Calu3 (cell line): Measurements from ENCODE around the gene FGR. TPM values are rescaled to one million over a fixed set of nuclear protein-coding genes. Genes with fewer than 3 reads are reported as not detected.

ENCODE experiments used
- BruUV-seq: library from RNA; stranded (reverse); fragments of 400-500 nt; replicated peaks from 2 replicates; lab custom pipeline; 2021; lab: Mats Ljungman, UMichigan
- CTCF ChIA-PET: fragments of 300-600 bp; sonication (Branson Sonifier 250); formaldehyde crosslinking; loops from one replicate; lab custom pipeline; 2022; ENCODE audit warnings: antibody characterized with exemption; lab: Charles Lee
- DNase-seq: peaks from one replicate; pipeline ENCODE4 v3.0.0; 2022
- H3K27ac Mint-ChIP-seq: one replicate; pipeline ENCODE4 v1.8.0; 2022; ENCODE audit warnings: mixed read lengths; ENCODE audit not compliant: unreplicated experiment
- H3K27me3 Mint-ChIP-seq: one replicate; pipeline ENCODE4 v1.8.0; 2022; ENCODE audit warnings: mixed read lengths; ENCODE audit not compliant: unreplicated experiment
- H3K36me3 Mint-ChIP-seq: one replicate; pipeline ENCODE4 v1.8.0; 2022; ENCODE audit warnings: mild to moderate bottlenecking, moderate library complexity, mixed read lengths; ENCODE audit not compliant: insufficient read depth, unreplicated experiment
- H3K4me1 Mint-ChIP-seq: one replicate; pipeline ENCODE4 v1.8.0; 2022; ENCODE audit warnings: mild to moderate bottlenecking, low read depth, mixed read lengths; ENCODE audit not compliant: unreplicated experiment
- H3K4me3 Mint-ChIP-seq: one replicate; pipeline ENCODE4 v1.8.0; 2022; ENCODE audit warnings: mild to moderate bottlenecking, low read depth, moderate library complexity, mixed read lengths; ENCODE audit not compliant: unreplicated experiment
- H3K9me3 Mint-ChIP-seq: one replicate; pipeline ENCODE4 v1.8.0; 2022; ENCODE audit warnings: low read depth, mixed read lengths; ENCODE audit not compliant: unreplicated experiment
- CTCF ChIP-seq: fragments of 200-600 bp; IDR thresholded peaks from one replicate; pipeline ENCODE4 v1.8.0; 2022; ENCODE audit warnings: antibody characterized with exemption; ENCODE audit not compliant: unreplicated experiment
- intact Hi-C: fragments of 100-400 bp; cut with micrococcal nuclease; formaldehyde crosslinking; loops from one replicate; pipeline ENCODE4 v1.10.0; 2022; ENCODE audit not compliant: unreplicated experiment
- total RNA-seq: library from RNA; stranded (reverse); gene quantifications from 2 replicates; pipeline ENCODE4 v1.2.3, GENCODE V29; 2022

FGR gene
- total RNA-seq, 1 experiment from 2014 or later, result not detected

GRCh38 chr1:27570356-27570755 lies 64.6 kb downstream of the FGR start:
- Mint-ChIP-seq H3K4me3 (no peak overlapping the region), H3K36me3 (peaks cover 16% of the 10 kb centered on the region), H3K27me3 (no peaks in the 10 kb centered on the region), H3K4me1 (peaks cover 86% of the 10 kb centered on the region), H3K9me3 (no peaks in the 10 kb centered on the region), H3K27ac (no peak overlapping the region)
- intact Hi-C loops, result no loop called here
- BruUV-seq, result no TSS peak
- TF ChIP-seq CTCF, result no peak
- no peak for DNase-seq
- CTCF ChIA-PET, result interaction anchor here (1.1 to 3.8 kb wide), 2 partner anchors 13 to 31 kb away, joined by 3 to 12 read pairs; no protein-coding TSS in a partner anchor

GRCh38 chr1:27569506-27570291 lies 65.3 kb downstream of the FGR start:
- BruUV-seq, result no TSS peak
- H3K4me3 Mint-ChIP-seq, result peak overlapping the region; percentile 59

GRCh38 chr1:27569088-27569460 lies 65.9 kb downstream of the FGR start:
- peak overlapping the region; percentile 59 for H3K4me3 Mint-ChIP-seq
- intact Hi-C loops, result no loop called here
- no TSS peak for BruUV-seq
- peaks cover 12% of the 10 kb centered on the region for H3K36me3 Mint-ChIP-seq
- no peak for TF ChIP-seq CTCF
- no peaks in the 10 kb centered on the region for H3K27me3 Mint-ChIP-seq
- H3K27ac Mint-ChIP-seq, result peak overlapping the region; percentile 69
- H3K4me1 Mint-ChIP-seq, result peaks cover 81% of the 10 kb centered on the region
- CTCF ChIA-PET, result interaction anchor here (0.6 to 3.0 kb wide), 9 partner anchors 10 to 133 kb away, joined by 3 to 34 read pairs (median 5); no protein-coding TSS in a partner anchor
- no peaks in the 10 kb centered on the region for H3K9me3 Mint-ChIP-seq
- no peak for DNase-seq

More at GRCh38 chr1:27569506-27570291, 65.3 kb downstream of the FGR start:
- DNase-seq, result no peak
- H3K9me3 Mint-ChIP-seq, result no peaks in the 10 kb centered on the region
- TF ChIP-seq CTCF, result no peak
- no peaks in the 10 kb centered on the region for H3K27me3 Mint-ChIP-seq
- peak overlapping the region; percentile 69 for H3K27ac Mint-ChIP-seq
- H3K36me3 Mint-ChIP-seq, result peaks cover 14% of the 10 kb centered on the region
- H3K4me1 Mint-ChIP-seq, result peaks cover 86% of the 10 kb centered on the region
- intact Hi-C loops, result no loop called here
- CTCF ChIA-PET, result interaction anchor here (0.6 to 1.8 kb wide), 5 partner anchors 17 to 64 kb away, joined by 3 to 7 read pairs (median 5); no protein-coding TSS in a partner anchor

- peak overlapping the region; percentile 59 for H3K4me3 Mint-ChIP-seq
- CTCF ChIA-PET, result interaction anchor here (0.5 to 3.0 kb wide), 11 partner anchors 11 to 132 kb away, joined by 3 to 34 read pairs (median 4); partner anchors contain the start of gene AHDC1
- intact Hi-C loops, result no loop called here
- H3K9me3 Mint-ChIP-seq, result no peaks in the 10 kb centered on the region
- no peaks in the 10 kb centered on the region for H3K27me3 Mint-ChIP-seq
- H3K36me3 Mint-ChIP-seq, result peaks cover 13% of the 10 kb centered on the region
- no TSS peak for BruUV-seq
- peak; percentile 79 for TF ChIP-seq CTCF
- DNase-seq, result peak; percentile 96
- peaks cover 76% of the 10 kb centered on the region for H3K4me1 Mint-ChIP-seq
- peak overlapping the region; percentile 69 for H3K27ac Mint-ChIP-seq
These were observed 66.5 kb downstream of the FGR start for GRCh38 chr1:27568300-27569087.
